Panc1 (cell line): ENCODE results near the gene VIM. TPM values are rescaled to one million over a fixed set of nuclear protein-coding genes. Genes with fewer than 3 reads are reported as not detected.

Experiments used
- ATAC-seq: fragments of 200-7000 bp; cut with Tn5 transposase; 2 replicates; pipeline ENCODE4 v1.9.1; 2020; ENCODE audit warnings: mild to moderate bottlenecking, moderate library complexity
- BruUV-seq: library from RNA; stranded (reverse); fragments of 400-500 nt; replicated peaks from 2 replicates; lab custom pipeline; 2021; lab: Mats Ljungman, UMichigan
- CTCF ChIA-PET: fragments of 300-600 bp; sonication (Branson Sonifier 250); formaldehyde crosslinking; loops from one replicate; lab custom pipeline; 2022; ENCODE audit warnings: antibody characterized with exemption; lab: Charles Lee
- POLR2A ChIA-PET: fragments of 300-600 bp; sonication (Branson Sonifier 250); formaldehyde crosslinking; loops from one replicate; lab custom pipeline; 2022; ENCODE audit warnings: antibody characterized with exemption; lab: Charles Lee
- DNase-seq: peaks from one replicate; pipeline ENCODE4 v3.0.0-alpha.2; 2010; ENCODE audit warnings: low read depth, low spot score
- H3K27ac ChIP-seq: 2 replicates; pipeline ENCODE4 v1.5.1; 2011; ENCODE audit warnings: mild to moderate bottlenecking, low read length, inconsistent platforms
- H3K27me3 ChIP-seq: fragments of 200-500 bp; sonication (Bioruptor generic); 2 replicates; pipeline ENCODE4 v1.6.0; 2014; ENCODE audit warnings: low read length, inconsistent platforms; ENCODE audit not compliant: control insufficient read depth, insufficient read depth
- H3K36me3 ChIP-seq: fragments of 200-500 bp; sonication (Bioruptor generic); 2 replicates; pipeline ENCODE4 v1.5.1; 2014; ENCODE audit warnings: inconsistent platforms, mild to moderate bottlenecking, low read length, moderate library complexity; ENCODE audit not compliant: control insufficient read depth, insufficient read depth
- H3K4me1 ChIP-seq: 2 replicates; pipeline ENCODE4 v1.5.1; 2011; ENCODE audit warnings: inconsistent platforms, mild to moderate bottlenecking, low read length, moderate library complexity; ENCODE audit not compliant: control insufficient read depth, insufficient read depth
- H3K4me3 ChIP-seq, 2 experiments: 2 replicates each; pipeline ENCODE4 v1.5.1; 2011 to 2012; ENCODE audit warnings: low read depth in 2 of 2, low read length in 2 of 2, mild to moderate bottlenecking in 2 of 2, inconsistent platforms in 1 of 2, moderate library complexity in 1 of 2
- H3K9me3 ChIP-seq: fragments of 200-500 bp; sonication (Bioruptor generic); 2 replicates; pipeline ENCODE4 v1.5.1; 2014; ENCODE audit warnings: low read depth, mild to moderate bottlenecking, inconsistent platforms, low read length, moderate library complexity; ENCODE audit not compliant: control insufficient read depth, insufficient read depth
- POLR2AphosphoS5 ChIP-seq: IDR thresholded peaks from 2 replicates; pipeline ENCODE4 v1.6.1; 2012; ENCODE audit warnings: mild to moderate bottlenecking, low read depth, low read length, moderate library complexity
- SIN3A ChIP-seq: IDR thresholded peaks from 2 replicates; pipeline ENCODE4 v1.6.1; 2012; ENCODE audit warnings: low read depth, mild to moderate bottlenecking, low read length, moderate library complexity, borderline replicate concordance; ENCODE audit not compliant: insufficient read depth
- TCF7L2 ChIP-seq: IDR thresholded peaks from 2 replicates; pipeline ENCODE4 v1.6.1; 2011; ENCODE audit warnings: mild to moderate bottlenecking, low read depth, low read length, inconsistent platforms
- in situ Hi-C: cut with HindIII; loops from 2 replicates; pipeline ENCODE4 v1.10.0; 2016; ENCODE audit warnings: low sequenced_read_pairs, low pct_unique_long_range_greater_than_20kb
- intact Hi-C: fragments of 100-400 bp; cut with micrococcal nuclease; formaldehyde crosslinking; loops from one replicate; pipeline ENCODE4 v1.10.0; 2022; ENCODE audit not compliant: unreplicated experiment
- total RNA-seq: library from RNA; stranded (reverse); gene quantifications from one replicate; pipeline ENCODE4 v1.2.1, GENCODE V29; 2021; ENCODE audit not compliant: unreplicated experiment
- TF ChIP-seq, protein P1 (sequence below), 2 experiments: IDR thresholded peaks; 2 replicates each; pipeline ENCODE4 v1.6.1; 2011 to 2012; ENCODE audit warnings: low read depth in 2 of 2, control low read depth in 1 of 2, low read length in 1 of 2, mild to moderate bottlenecking in 1 of 2, moderate library complexity in 1 of 2; ENCODE audit not compliant: insufficient read depth in 1 of 2
- TF ChIP-seq, protein P2 (sequence below): fragments of 450-650 bp; IDR thresholded peaks from 2 replicates; pipeline ENCODE4 v1.5.1; 2017; ENCODE audit warnings: mild to moderate bottlenecking

VIM gene
- total RNA-seq, 1 experiment from 2014 or later = 3,436 TPM

DNA sequence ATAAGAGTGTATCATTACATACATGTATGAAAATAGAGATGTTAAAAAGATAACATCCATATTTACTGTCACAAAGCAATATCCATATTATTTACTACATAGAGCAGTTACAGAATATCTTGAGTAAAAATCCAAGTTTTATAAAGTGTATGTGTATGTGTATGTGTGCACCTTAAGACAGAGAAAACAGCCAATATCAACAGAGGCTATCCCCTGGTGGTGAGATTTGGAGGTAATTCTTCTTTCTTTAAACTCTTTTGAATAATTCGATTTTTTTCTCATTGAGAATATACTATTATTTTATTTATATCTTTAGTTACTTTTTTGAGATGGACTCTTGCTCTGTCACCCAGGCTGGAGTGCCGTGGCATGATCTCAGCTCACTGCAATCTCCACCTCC is 44.9 kb upstream of the VIM start:
- H3K27me3 ChIP-seq = no peaks in the 10 kb centered on the region
- TF ChIP-seq TCF7L2 (no peak), POLR2AphosphoS5 (no peak), SIN3A (no peak)
- TF ChIP-seq, protein P1, sequence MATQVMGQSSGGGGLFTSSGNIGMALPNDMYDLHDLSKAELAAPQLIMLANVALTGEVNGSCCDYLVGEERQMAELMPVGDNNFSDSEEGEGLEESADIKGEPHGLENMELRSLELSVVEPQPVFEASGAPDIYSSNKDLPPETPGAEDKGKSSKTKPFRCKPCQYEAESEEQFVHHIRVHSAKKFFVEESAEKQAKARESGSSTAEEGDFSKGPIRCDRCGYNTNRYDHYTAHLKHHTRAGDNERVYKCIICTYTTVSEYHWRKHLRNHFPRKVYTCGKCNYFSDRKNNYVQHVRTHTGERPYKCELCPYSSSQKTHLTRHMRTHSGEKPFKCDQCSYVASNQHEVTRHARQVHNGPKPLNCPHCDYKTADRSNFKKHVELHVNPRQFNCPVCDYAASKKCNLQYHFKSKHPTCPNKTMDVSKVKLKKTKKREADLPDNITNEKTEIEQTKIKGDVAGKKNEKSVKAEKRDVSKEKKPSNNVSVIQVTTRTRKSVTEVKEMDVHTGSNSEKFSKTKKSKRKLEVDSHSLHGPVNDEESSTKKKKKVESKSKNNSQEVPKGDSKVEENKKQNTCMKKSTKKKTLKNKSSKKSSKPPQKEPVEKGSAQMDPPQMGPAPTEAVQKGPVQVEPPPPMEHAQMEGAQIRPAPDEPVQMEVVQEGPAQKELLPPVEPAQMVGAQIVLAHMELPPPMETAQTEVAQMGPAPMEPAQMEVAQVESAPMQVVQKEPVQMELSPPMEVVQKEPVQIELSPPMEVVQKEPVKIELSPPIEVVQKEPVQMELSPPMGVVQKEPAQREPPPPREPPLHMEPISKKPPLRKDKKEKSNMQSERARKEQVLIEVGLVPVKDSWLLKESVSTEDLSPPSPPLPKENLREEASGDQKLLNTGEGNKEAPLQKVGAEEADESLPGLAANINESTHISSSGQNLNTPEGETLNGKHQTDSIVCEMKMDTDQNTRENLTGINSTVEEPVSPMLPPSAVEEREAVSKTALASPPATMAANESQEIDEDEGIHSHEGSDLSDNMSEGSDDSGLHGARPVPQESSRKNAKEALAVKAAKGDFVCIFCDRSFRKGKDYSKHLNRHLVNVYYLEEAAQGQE (IDR thresholded peaks at IDR 0.05; ENCODE audit: insufficient read depth in 1 of 2, low read depth in 2 of 2, low read length in 1 of 2) = no peak
- TF ChIP-seq, protein P2, sequence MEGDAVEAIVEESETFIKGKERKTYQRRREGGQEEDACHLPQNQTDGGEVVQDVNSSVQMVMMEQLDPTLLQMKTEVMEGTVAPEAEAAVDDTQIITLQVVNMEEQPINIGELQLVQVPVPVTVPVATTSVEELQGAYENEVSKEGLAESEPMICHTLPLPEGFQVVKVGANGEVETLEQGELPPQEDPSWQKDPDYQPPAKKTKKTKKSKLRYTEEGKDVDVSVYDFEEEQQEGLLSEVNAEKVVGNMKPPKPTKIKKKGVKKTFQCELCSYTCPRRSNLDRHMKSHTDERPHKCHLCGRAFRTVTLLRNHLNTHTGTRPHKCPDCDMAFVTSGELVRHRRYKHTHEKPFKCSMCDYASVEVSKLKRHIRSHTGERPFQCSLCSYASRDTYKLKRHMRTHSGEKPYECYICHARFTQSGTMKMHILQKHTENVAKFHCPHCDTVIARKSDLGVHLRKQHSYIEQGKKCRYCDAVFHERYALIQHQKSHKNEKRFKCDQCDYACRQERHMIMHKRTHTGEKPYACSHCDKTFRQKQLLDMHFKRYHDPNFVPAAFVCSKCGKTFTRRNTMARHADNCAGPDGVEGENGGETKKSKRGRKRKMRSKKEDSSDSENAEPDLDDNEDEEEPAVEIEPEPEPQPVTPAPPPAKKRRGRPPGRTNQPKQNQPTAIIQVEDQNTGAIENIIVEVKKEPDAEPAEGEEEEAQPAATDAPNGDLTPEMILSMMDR = no peak; the same call in 1 of the 2 replicates
- peaks cover 19% of the 10 kb centered on the region for H3K4me1 ChIP-seq
- DNase-seq (no peak), ATAC-seq (no peak)
- H3K4me3 ChIP-seq = no peak overlapping the region
- peak overlapping the region; percentile 36; the same call in 1 of the 2 replicates for H3K27ac ChIP-seq
- H3K36me3 ChIP-seq = no peaks in the 10 kb centered on the region
- no TSS peak for BruUV-seq
- intact Hi-C loops (no loop called here), in situ Hi-C loops (no loop called here)
- CTCF ChIA-PET = no interaction called here
- H3K9me3 ChIP-seq = no peaks in the 10 kb centered on the region
- POLR2A ChIA-PET = no interaction called here

DNA sequence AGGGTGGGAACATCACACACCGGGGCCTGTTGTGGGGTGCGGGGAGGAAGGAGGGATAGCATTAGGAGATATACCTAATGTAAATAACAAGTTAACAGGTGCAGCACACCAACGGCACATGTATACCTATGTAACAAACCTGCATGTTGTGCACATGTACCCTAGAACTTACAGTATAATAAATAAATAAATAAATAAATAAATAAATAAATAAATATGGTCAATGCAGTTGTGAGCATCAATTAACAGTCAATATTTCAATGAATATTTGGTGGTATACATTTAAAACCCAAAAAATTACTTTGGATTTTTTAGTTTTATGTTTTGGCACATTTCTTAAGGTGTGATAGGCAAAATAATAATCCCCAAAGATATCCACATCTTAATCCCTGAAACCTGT is 42.2 kb upstream of the VIM start:
- Histone ChIP-seq H3K36me3 (no peaks in the 10 kb centered on the region), H3K9me3 (no peaks in the 10 kb centered on the region), H3K27ac (peak overlapping the region; percentile 59; the same call in 1 of the 2 replicates), H3K4me1 (peaks cover 22% of the 10 kb centered on the region), H3K4me3 (no peak overlapping the region), H3K27me3 (no peaks in the 10 kb centered on the region)
- in situ Hi-C loops (no loop called here), intact Hi-C loops (no loop called here)
- TF ChIP-seq POLR2AphosphoS5 (no peak), TCF7L2 (no peak), SIN3A (no peak)
- TF ChIP-seq, protein P1 (IDR thresholded peaks at IDR 0.05; ENCODE audit: insufficient read depth in 1 of 2, low read depth in 2 of 2, low read length in 1 of 2) = no peak
- CTCF ChIA-PET = no interaction called here
- no peak for DNase-seq
- ATAC-seq = no peak
- POLR2A ChIA-PET = no interaction called here
- BruUV-seq = no TSS peak
